K562 (cell line): ENCODE measurements around the gene IFNK.

ENCODE experiments used
- ARNT ChIP-seq, 2 experiments: fragments of 450-650 bp; IDR thresholded peaks; 2 replicates each; pipeline ENCODE4 v1.6.1; 2016; ENCODE audit warnings: mild to moderate bottlenecking in 1 of 2
- FUS ChIP-seq: fragments of 200-400 bp; formaldehyde crosslinking; optimal IDR thresholded peaks from 2 replicates; pipeline ENCODE3; 2017; ENCODE audit warnings: low read depth, low read length
- TAF1 ChIP-seq: IDR thresholded peaks from 2 replicates; pipeline ENCODE4 v1.6.1; 2011; ENCODE audit warnings: mild to moderate bottlenecking, low read length, moderate library complexity; ENCODE audit not compliant: insufficient read depth, control insufficient read depth, severe bottlenecking; ENCODE audit errors: extremely low read depth
- TARDBP ChIP-seq: fragments of 450-650 bp; IDR thresholded peaks from 2 replicates; pipeline ENCODE4 v1.6.1; 2016
- ZNF174 ChIP-seq: fragments of 250-450 bp; sonication (Bioruptor Pico); IDR thresholded peaks from 2 replicates; pipeline ENCODE4 v1.4.0; 2020; ENCODE audit warnings: mild to moderate bottlenecking
- ZNF184 ChIP-seq: sonication (generic); formaldehyde crosslinking; IDR thresholded peaks from 2 replicates; pipeline ENCODE4 v1.5.0; 2020; ENCODE audit warnings: missing genetic modification reagents
- TF ChIP-seq, protein P1 (sequence below), 3 experiments: IDR thresholded peaks in 2 of 3; conservative IDR thresholded peaks in 1 of 3; 2 replicates each; pipeline ENCODE4 v1.5.1; 2011 to 2012; ENCODE audit warnings: low read length in 3 of 3, mild to moderate bottlenecking in 3 of 3, control low read depth in 2 of 3, improper control_type of control experiment in 1 of 3, inconsistent platforms in 1 of 3, low read depth in 1 of 3, mixed read lengths in 1 of 3, moderate library complexity in 1 of 3; ENCODE audit not compliant: insufficient read depth in 2 of 3
- TF ChIP-seq, protein P2 (sequence below): sonication (generic); formaldehyde crosslinking; IDR thresholded peaks from 2 replicates; pipeline ENCODE4 v1.8.0; 2022; ENCODE audit warnings: mild to moderate bottlenecking, low read depth, missing genetic modification reagents
- TF ChIP-seq, protein P3 (sequence below): sonication (generic); formaldehyde crosslinking; IDR thresholded peaks from 2 replicates; pipeline ENCODE4 v1.8.0; 2023; ENCODE audit warnings: missing genetic modification reagents, mild to moderate bottlenecking, borderline replicate concordance

DNA sequence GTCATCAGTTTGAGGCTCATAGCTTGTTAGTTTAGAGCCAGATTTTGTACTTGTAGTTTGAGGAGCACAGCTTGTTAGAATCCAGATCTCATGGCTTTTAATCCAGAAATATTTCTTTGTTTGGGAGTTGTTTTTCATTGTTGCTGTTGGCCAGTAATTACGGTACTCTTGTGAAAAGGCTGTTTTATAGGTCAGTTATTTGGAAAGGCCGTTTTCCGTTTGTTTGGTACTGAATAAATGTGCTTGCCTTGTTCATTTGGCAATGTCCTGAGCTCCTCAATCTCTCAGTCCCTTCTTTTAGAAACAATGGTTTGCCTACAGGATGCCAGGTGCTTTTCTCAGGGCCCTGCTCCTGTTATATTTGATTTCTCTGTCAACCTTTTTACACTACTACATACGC lies 10.0 kb downstream of the IFNK start:
- no peak for TF ChIP-seq ZNF174 (CRISPR knock-in tag)
- no peak for TF ChIP-seq ZNF184 (CRISPR knock-in tag)
- TF ChIP-seq, protein P1, sequence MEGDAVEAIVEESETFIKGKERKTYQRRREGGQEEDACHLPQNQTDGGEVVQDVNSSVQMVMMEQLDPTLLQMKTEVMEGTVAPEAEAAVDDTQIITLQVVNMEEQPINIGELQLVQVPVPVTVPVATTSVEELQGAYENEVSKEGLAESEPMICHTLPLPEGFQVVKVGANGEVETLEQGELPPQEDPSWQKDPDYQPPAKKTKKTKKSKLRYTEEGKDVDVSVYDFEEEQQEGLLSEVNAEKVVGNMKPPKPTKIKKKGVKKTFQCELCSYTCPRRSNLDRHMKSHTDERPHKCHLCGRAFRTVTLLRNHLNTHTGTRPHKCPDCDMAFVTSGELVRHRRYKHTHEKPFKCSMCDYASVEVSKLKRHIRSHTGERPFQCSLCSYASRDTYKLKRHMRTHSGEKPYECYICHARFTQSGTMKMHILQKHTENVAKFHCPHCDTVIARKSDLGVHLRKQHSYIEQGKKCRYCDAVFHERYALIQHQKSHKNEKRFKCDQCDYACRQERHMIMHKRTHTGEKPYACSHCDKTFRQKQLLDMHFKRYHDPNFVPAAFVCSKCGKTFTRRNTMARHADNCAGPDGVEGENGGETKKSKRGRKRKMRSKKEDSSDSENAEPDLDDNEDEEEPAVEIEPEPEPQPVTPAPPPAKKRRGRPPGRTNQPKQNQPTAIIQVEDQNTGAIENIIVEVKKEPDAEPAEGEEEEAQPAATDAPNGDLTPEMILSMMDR (IDR thresholded peaks at IDR 0.05 in 2 of 3, conservative IDR thresholded peaks at IDR 0.05 in 1 of 3; ENCODE audit: insufficient read depth in 2 of 3, low read depth in 1 of 3, low read length in 3 of 3) = no peak
- TF ChIP-seq, protein P2, sequence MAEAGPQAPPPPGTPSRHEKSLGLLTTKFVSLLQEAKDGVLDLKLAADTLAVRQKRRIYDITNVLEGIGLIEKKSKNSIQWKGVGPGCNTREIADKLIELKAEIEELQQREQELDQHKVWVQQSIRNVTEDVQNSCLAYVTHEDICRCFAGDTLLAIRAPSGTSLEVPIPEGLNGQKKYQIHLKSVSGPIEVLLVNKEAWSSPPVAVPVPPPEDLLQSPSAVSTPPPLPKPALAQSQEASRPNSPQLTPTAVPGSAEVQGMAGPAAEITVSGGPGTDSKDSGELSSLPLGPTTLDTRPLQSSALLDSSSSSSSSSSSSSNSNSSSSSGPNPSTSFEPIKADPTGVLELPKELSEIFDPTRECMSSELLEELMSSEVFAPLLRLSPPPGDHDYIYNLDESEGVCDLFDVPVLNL (CRISPR knock-in tag) = no peak
- no peak for TF ChIP-seq FUS
- no peak for TF ChIP-seq TAF1
- TF ChIP-seq, protein P3, sequence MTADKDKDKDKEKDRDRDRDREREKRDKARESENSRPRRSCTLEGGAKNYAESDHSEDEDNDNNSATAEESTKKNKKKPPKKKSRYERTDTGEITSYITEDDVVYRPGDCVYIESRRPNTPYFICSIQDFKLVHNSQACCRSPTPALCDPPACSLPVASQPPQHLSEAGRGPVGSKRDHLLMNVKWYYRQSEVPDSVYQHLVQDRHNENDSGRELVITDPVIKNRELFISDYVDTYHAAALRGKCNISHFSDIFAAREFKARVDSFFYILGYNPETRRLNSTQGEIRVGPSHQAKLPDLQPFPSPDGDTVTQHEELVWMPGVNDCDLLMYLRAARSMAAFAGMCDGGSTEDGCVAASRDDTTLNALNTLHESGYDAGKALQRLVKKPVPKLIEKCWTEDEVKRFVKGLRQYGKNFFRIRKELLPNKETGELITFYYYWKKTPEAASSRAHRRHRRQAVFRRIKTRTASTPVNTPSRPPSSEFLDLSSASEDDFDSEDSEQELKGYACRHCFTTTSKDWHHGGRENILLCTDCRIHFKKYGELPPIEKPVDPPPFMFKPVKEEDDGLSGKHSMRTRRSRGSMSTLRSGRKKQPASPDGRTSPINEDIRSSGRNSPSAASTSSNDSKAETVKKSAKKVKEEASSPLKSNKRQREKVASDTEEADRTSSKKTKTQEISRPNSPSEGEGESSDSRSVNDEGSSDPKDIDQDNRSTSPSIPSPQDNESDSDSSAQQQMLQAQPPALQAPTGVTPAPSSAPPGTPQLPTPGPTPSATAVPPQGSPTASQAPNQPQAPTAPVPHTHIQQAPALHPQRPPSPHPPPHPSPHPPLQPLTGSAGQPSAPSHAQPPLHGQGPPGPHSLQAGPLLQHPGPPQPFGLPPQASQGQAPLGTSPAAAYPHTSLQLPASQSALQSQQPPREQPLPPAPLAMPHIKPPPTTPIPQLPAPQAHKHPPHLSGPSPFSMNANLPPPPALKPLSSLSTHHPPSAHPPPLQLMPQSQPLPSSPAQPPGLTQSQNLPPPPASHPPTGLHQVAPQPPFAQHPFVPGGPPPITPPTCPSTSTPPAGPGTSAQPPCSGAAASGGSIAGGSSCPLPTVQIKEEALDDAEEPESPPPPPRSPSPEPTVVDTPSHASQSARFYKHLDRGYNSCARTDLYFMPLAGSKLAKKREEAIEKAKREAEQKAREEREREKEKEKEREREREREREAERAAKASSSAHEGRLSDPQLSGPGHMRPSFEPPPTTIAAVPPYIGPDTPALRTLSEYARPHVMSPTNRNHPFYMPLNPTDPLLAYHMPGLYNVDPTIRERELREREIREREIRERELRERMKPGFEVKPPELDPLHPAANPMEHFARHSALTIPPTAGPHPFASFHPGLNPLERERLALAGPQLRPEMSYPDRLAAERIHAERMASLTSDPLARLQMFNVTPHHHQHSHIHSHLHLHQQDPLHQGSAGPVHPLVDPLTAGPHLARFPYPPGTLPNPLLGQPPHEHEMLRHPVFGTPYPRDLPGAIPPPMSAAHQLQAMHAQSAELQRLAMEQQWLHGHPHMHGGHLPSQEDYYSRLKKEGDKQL (CRISPR knock-in tag) = no peak
- TF ChIP-seq TARDBP = no peak
- TF ChIP-seq ARNT (IDR thresholded peaks at IDR 0.05) = no peak
